ENCODE results near the gene TRAPPC2B.
"Not testable (repeated sequence)": the region's sequence is repeated elsewhere in the genome, so short reads cannot be mapped to it uniquely, and the experiment has no call there.

The TRAPPC2B gene

DNA sequence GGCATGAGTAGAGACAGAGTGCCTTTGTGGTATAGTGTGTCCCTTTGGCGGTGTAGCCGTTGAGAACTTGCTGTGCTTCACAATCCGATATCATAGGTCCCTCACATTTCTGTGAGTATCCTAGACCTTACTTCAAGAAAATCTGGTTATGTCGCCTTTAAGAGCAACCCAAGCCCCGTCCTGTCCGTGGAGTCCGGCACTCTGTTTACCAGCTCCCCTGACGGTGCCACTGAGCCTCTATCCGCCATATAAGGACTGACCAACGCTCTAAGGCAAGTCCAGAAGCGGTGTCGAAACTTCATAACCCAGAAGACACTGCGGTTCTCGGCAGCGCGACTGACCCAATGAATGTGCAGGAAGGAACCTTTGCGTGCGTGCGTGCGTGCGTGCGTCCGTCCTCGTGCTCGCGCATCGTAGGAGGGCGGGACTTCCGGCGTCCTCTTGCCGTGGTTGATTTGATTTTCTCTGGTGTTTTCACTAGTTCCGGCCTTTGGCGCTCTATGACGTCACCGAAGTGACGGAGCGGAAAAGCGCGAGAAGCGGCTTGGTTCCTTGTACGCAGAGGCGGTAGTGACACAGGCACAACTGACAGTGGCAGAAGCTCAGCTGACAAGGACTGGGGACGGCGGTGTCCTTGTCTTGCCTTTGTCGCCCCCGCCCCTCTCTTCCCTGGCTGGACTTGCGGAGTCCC, at the start of gene TRAPPC2B, which contains the start of gene ZNF547:
TRAPPC2B (plus strand) TSS at position 555 of the 691 bp plus-strand sequence. CDS start 1,283 bp downstream, outside the sequence.
ZNF547 (plus strand) TSS at position 555 of the 691 bp plus-strand sequence. CDS start 5,005 bp downstream, outside the sequence.
- peak; percentile 99 for DNase-seq

DNA sequence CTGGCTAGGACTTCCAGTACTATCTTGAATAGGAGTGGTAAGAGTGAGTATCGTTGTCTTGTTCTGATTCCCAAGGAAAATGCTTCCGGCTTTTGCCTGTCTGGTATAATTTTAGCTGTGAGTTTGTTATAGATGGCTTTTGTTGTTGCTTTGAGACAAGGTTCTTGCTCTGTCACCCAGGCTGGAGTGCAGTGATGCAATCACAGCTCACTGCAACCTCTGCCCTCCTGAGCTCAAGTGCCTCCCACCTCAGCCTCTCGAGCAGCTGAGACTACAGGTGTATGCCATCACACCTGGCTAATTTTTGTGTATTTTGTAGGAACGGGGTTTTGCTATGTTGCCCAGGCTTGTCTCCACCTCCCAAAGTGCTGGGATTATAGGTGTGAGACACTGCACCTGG, 49.2 kb upstream of the TRAPPC2B start:
- DNase-seq = no peak

DNA sequence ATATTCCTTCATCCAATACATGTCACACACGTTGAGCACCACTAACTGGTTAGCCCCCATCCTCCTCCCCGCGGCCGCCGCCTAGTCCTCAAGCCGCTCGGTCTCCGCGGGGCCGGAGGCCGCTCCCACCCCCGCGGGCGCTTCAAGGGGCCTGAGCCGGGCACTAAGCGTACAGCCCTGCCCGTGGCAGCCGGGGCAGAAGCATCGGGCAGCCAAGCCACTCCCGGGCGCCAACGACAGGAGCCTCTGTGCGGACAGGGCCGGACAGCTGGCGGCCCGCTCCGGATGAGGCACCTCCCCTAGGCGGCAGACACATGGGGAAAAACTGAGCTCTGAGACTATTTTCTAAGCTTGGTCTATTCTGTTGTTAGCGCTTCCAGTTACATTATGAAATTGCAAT, 45.8 kb upstream of the TRAPPC2B start:
- no peak for DNase-seq

DNA sequence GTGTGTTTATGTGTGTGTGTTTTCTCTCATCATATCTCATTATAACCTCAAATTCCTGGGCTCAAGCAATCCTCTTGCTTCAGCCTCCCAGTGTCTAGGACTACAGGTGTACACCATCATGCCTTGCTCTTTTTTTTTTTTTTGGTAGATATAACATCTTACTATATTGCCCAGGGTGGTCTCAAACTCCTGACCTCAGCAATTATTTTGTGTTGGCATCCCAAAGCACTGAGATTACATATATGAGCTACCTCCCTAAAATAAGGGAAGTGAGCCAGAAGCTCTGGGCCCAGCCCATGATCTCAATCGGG, 43.5 kb upstream of the TRAPPC2B start:
- no peak for DNase-seq

DNA sequence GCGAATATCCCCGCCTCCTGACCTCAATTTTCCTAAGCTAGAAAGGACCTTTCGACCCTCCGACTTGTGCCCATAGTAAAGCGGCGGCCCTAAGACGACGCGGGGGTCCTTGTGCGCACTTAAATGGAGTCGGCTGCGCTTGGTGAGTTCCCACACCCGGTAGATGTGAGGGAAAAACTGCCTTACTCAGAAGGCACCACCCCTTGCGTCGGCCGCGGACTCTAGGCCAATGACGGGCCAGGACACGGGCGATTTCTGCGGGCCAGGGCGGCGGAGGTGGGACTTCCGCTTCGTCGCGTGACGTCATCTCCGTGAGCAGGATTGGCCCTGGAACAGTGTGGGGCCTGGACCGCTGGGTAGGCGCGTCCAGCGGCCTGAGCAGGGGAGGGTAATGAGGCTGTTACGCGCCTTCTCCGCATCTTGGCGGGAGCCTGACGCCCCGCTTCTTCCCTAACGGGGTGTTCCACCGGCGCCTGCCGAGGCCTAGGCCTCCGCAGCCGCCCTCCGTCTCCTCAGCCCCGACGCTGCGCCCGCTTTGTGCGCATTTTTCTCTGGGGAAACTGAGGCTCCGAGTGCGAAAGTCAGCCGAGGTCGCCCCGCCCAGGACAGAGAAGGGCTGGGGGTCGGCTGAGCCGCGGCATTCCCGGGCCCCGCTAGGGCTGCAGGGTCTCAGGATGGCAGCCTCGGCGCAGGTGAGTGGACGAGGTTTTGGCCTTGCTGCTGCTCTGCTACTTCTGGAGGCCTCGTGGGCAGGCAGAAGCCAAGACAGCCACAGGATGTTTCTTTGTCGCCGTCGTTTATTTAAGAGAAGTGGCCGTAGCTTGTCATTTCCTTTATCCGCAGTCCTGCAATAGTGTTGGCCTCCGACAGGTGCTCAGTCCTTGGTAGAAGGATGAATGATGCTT, 42.9 kb upstream of the TRAPPC2B start, which contains the start of gene ZNF543:
ZNF543 (plus strand) TSS at position 293 of the 905 bp plus-strand sequence; CDS start at position 675, 382 bp downstream.
- peak; percentile 95 for DNase-seq

DNA sequence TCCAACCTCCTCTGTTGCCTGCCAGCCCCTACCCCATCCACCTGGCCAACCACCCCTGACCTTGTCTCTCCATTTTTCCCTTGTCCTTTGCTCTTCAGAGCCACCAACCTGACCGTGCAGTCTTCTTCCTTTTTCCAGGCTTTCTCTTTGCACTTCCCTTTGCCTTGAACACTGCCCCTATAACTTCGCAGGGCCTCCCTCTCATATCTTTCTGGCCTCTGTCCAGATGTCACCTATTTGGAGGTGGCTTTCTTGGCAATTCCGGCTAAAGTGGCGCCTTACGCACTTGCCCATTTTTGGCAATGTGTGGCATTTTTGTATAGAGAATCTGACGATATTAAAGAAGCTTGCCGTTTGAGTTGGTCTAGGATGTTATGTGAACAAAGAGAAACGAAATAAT, 42.2 kb upstream of the TRAPPC2B start:
- no peak for DNase-seq

DNA sequence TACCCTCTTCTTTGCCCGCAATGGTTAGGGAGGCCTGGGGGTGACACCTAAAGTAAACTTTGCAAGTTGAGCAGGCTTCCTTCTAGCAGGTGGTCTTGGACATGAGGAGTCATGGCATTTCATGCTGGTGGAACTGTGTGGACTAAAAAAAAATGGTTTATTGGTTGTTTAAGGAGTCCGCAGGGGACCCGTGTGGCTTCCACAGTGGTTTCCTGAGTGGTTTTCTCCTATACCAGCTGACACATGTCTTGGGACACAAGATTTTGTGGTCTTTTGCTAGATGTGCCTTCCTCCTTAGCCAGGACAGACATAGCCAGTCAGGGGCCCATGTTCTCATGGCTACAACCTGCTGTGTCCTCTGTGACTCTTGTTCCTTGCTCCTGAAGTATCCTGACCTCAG, 41.6 kb upstream of the TRAPPC2B start:
- DNase-seq = no peak

DNA sequence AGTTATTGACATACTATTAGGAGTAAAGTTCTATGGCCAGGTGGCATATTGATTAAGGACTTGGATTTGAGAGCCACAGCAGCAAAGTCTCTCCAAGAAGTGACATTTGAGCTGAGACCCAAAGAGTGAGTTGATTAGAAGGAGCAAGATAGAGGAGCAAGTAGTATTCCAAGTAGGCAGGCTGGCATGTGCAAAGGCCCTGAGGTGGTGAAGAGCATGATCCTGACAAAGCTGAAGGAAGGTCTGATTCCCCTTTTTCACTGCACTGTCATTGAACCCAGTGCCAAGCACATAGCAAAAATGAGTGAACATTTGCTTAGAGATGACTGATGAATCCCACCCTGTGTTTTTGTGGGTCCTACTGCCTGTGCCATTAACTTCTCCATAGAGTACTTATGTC, 38.4 kb upstream of the TRAPPC2B start:
- DNase-seq = no peak

DNA sequence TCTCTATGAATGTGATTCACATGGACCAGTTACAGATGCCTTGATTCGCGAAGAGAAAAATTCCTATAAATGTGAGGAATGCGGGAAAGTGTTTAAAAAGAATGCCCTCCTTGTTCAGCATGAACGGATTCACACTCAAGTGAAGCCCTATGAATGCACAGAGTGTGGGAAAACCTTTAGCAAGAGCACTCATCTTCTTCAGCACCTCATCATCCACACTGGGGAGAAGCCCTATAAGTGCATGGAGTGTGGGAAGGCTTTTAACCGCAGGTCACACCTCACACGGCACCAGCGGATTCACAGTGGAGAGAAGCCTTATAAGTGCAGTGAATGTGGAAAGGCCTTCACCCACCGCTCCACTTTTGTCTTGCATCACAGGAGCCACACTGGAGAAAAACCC, 35.4 kb upstream of the TRAPPC2B start:
- no peak for DNase-seq

DNA sequence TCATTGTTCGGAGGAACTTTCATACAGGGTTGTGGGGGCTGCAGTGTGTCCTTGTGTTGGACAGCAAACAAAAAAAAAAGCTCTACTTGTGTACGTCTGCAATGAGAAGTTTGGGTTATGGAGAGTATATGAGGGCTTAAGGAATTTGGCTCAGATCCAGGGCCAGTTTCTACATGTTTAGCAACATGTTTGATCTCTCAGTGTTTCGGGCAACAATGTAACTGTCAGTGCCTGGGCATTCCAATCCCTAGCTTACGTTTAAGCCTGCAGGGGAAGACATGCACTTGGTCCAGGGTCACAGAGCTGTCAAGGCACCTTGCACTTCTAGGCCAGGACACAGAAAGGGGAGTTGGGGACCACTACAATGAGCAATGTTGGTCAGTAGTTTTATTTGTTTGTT, 29.2 kb upstream of the TRAPPC2B start:
- no peak for DNase-seq

DNA sequence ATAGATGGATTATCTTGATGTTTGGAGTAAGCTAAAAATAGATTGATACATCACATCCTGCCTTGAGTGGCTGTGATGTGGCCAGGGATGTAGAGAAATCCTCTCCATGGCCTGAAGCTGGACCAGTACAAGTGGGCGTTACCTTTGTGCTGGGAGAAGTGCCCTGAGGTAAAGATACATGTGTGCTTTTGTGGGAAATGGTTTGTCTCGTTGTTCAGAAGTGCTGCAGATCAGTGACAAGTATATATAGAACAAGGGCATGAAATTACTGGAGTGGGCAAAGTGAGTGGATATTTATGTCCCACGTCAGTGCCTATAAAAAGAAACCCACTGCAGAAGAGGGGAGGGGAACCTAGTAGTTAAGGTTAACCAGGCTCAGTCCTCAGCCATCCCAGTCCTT, 24.5 kb upstream of the TRAPPC2B start:
- DNase-seq = no peak

DNA sequence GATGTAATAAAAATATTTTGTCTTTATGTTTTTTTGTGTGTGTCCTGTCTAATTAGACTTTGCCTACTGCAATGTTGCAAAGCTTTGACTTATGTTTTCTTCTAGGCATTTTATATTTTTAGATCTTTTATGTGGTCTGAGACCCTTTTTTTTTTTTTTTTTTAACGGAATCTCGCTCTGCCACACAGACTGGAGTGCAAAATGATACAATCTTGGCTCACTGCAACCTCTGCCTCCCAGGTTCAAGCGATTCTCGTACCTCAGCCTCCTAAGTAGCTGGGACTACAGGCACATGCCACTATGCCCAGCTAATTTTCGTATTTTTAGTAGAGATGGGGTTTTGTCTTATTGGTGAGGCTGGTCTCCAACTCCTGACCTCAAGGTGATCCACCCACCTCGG, 20.8 kb upstream of the TRAPPC2B start:
- DNase-seq = no peak

DNA sequence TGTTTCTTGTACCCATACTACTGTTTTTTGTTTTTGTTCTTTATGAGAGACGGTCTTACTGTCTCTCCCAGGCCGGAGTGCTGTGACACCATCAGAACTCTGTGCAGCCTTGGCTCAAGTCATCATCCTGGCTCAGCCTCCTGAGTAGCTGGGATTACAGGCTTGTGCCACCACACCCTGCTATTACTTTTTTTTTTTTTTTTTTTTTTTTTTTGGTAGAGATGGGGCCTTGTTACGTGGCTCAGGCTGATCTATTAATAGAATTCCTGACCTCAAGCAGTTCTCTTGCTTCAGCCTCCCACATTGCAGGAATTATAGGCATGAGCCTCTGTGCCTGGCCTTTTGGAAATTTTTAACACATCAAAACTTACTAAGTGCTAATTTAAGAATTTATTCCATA, 15.2 kb upstream of the TRAPPC2B start:
- no peak for DNase-seq

DNA sequence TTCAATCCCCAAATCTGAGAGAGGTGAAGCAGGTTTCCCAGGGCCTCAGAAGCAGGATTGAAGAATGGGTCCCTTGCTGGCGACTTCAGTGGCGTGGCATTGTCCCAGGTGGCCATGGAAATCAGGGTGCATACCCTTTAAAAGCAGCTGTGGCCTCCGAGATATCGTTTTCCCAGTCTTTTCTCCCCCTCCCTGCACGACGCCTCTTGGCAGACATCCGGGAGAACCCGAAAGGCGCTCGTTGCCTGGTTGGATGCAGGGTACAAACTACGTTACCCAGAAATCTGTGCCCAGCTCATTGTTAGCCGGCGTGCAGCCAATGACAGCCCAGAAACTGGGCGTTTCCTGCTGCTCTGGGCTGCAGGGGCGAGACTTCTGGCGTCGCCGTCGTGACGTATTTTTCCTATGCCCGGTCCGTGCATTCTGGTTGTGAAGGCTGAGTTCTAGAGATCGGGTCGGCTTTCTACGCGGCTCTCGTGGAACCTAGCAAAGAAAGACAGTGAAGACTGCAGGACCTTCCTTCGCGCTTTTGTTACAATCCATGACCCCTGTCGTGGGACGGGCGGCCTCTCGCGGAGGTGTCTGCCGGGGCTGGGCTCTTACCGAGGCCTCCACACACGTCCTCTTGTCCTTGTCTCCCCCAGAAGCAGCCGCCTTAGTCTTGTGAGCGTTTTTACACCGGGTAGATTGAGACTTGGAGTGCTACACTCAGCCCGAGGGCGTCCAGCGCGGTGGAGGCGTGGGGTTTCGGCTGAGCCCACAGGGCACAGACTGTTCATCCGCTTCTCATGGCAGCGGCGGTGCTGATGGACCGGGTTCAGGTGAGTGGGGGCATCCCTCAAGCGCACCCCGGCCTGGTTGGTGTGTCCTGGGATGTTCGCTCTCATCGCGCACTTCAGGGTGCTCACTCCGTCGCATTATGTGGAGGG, 12.2 kb upstream of the TRAPPC2B start, which contains the start of gene ZNF304:
ZNF304 (plus strand) TSS at position 395 of the 929 bp plus-strand sequence; CDS start at position 789, 394 bp downstream.
- peak; percentile 90 for DNase-seq

DNA sequence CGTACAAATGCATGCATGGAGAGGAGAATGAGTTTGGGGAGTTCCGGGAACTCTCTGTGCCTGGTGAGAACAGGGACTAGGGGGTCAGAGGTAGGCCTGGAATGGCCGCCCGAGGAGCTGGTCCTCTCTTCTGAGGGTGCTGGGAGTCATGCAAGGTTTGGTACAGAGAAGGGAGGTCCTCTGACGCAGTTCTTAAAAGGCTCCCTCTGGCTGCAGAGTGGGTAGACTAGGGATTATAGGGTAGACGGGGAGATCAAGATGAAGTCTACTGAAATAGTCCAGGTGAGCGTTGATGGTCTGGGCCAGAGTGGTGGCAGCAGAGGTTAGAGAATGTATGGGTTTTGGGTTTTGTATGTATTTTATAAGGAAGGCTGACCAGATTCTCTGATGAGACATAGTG, 11.5 kb upstream of the TRAPPC2B start:
- no peak for DNase-seq

DNA sequence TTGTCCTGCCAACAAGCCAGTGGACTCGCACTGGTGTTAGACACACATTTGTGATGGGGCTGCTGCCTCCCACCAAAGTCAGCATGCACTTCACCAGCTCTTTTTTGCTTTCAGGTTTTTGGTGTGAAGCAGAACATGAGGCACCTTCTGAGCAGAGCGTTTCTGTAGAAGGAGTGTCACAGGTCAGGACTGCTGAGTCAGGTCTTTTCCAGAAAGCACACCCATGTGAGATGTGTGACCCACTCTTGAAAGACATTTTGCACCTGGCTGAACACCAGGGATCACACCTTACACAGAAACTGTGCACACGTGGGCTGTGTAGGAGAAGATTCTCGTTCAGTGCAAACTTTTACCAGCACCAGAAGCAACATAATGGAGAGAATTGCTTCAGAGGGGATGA, 7.4 kb upstream of the TRAPPC2B start:
- no peak for DNase-seq

DNA sequence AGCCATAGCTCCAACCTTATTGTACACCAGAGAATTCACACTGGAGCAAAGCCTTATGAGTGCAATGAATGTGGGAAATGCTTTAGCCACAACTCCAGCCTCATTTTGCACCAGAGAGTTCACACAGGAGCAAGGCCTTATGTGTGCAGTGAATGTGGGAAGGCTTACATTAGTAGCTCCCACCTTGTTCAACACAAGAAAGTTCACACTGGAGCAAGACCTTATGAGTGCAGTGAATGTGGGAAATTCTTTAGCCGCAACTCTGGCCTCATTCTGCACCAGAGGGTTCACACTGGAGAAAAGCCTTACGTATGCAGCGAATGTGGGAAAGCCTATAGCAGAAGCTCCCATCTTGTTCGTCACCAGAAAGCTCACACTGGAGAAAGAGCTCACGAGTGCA, 5.9 kb upstream of the TRAPPC2B start:
- DNase-seq = no peak

DNA sequence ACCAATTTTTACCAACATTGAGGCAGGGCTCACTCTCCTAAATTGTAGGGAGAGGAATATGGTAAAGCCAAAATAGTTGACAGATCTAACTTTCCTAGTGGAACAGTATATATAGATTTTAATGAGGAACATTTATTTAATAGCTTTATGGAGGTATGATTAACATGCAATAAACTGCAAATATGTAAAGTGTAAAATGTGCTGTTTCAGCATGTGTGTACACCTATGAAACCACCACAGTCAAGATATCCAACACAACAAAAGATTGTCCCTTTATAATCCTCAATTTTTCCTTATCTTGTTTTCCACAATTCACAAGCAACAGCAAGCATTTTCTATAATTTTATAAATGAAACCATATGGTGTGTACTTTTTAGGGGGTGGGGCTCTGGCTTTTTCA, 4.1 kb upstream of the TRAPPC2B start:
- no peak for DNase-seq

DNA sequence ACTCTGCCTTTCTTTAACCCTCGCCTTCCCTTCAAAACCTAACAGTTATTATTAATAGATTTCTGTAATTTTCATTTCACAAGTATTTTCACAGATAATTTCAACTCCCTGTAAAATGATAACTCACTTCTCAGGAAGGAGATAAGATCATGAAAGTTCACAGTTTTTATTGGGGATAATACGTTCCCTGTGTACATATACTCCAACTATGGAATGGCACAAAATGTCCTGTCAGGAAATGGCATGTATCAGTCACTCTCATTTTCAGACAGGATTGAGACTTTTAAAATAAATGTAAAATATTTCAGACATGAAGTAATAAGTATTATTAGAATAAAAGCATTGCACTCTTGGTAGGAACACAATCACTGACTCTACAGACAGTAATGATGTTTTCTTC, 932 bp upstream of the TRAPPC2B start:
- no peak for DNase-seq

DNA sequence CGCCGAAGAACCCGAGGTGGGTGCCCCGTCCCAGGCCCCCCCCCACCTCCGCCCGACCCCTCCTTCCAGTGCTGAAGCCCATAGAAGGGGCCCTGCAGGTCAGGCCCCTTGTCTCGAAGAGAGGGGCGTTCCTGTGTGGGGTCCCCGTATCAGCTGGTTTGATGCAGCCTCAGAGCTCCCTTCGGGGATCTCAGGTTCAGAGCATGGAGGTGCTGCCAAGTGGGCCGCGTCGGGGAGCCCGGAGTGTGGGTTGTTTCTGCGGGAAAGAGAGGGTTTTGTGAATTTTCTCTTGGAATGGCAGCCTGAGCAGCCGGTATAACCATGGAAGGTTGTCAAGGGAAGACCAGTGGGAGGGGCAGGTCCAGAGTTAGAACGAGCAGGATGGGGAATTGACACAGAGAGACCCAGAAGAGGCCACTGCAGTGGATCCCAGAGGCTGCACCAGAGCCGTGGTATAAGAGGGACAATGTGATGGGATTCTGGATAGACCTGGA, 384 bp downstream of the TRAPPC2B start:
- DNase-seq = no peak

DNA sequence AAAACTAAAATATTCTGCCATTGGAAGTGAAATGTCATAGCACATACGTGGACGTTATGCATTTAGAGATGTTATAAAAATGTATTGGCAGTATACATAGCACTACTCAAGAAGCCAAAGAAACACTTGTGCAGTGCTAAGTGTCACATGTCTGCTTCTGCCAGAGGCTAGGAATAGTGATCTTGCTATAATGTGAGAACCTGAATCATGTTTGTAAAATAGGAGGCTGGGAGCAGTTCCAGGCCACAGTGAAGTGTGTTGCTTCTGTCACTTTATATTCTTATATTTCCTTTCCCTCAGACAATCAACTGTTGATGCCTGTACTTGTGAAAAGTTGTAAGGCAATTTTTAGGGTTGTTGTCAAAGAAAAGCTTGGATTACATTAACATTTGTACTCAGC, 3.4 kb downstream of the TRAPPC2B start:
- no peak for DNase-seq

DNA sequence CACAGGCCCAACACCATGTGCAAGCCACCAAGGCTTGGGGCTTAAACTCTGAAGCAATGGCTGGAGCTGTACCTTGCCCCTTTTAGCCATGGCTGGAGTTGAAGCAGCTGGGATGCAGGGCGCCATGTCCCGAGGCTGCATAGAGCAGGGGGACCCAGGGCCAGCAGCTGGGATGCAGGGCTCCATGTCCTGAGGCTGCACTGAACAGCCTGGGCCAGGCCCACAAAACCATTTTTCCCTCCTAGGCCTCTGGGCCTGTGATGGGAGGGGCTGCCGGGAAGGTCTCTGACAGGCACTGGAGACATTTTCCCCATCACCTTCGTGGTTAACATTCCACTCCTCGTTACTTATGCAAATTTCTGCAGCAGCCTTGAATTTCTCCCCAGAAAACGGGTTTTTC, 10.8 kb downstream of the TRAPPC2B start:
- DNase-seq = no peak

DNA sequence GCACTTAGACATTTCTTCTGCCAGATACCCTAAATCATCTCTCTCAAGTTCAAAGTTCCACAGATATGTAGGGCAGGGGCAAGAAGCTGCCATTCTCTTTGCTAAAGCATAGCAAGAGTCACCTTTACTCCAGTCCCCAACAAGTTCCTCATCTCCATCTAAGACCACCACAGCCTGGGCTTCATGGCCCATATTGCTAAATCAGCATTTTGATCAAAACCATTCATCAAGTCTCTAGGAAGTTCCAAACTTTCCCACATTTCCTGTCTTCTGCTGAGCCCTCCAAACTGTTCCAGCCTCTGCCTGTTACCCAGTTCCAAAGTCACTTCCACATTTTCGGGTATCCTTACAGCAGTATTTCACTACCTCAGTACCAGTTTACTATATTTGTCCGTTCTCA, 11.3 kb downstream of the TRAPPC2B start:
- not testable (repeated sequence) for DNase-seq
